Endometrial microvascular endothelial cells (primary cell): Measurements from ENCODE around the gene AOX1. TPM values are rescaled to one million over a fixed set of nuclear protein-coding genes. Genes with fewer than 3 reads are reported as not detected.
"Not testable (repeated sequence)": the region's sequence is repeated elsewhere in the genome, so short reads cannot be mapped to it uniquely, and the experiment has no call there.

ENCODE experiments used
- in situ Hi-C: cut with HindIII; loops from 2 replicates; pipeline ENCODE4 v1.10.0; 2017; ENCODE audit warnings: low sequenced_read_pairs, low pct_unique_long_range_greater_than_20kb; ENCODE audit errors: inconsistent ontology term
- total RNA-seq: library from RNA; depleted of rRNA; stranded (reverse); fragments of >200 nt; gene quantifications from one replicate; pipeline ENCODE4 v1.2.3, GENCODE V29; 2015; ENCODE audit errors: inconsistent ontology term

Gene AOX1
- total RNA-seq = 24.7 TPM

DNA sequence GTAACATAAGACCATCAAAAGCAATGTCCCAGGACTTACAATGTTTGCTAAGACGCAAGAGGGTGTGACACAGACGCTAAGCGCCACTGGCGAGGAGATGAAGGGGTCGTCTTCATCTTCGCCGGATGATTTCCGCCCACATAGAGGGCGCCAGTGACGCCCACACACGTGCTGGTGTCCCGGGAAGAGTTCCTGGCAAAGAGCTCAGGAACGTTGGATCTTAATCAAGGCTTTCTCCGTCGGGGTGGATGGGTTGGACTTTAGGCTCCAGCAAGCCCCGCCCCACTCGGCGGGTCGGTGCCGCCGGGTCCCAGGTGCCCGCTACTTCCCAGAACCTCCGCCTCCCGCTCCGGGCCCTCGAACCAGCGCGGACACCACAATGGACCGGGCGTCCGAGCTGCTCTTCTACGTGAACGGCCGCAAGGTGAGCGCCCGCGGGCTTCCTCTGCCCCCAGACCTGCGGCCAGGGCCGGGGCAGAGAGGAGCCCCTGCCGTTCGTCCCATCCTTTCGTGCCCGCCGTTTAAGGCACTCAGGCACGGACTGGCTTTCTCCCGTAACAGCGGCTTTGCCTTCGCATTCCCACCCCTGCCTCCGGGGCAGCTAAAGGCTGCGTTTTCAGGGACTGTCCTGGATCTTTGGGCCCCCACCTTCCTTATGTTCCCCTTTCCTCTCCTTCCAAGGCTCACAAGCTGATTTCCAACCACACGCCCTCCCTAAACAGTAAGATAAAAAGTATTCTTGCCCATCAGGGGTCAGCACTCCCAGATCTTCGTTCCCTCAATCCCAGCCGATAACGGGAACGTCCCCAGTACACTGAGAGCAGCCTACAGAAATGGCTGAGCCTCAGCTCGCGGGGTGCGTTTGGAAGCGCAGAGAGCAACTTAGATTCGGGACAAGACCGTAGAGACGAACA is at the start of gene AOX1:
TSS of gene AOX1 (plus strand) at position 285 of the 914 bp plus-strand sequence. CDS start at position 380, 95 bp downstream.
- in situ Hi-C loops = no loop called here

- in situ Hi-C loops = no loop called here
Measured at GRCh38 chr2:200538139-200538538, 47.7 kb upstream of the AOX1 start.

- in situ Hi-C loops = no loop called here
Measured at GRCh38 chr2:200540793-200541192, 45.0 kb upstream of the AOX1 start.

- in situ Hi-C loops = not testable (repeated sequence)
Measured at GRCh38 chr2:200566596-200566995, 19.2 kb upstream of the AOX1 start.

DNA sequence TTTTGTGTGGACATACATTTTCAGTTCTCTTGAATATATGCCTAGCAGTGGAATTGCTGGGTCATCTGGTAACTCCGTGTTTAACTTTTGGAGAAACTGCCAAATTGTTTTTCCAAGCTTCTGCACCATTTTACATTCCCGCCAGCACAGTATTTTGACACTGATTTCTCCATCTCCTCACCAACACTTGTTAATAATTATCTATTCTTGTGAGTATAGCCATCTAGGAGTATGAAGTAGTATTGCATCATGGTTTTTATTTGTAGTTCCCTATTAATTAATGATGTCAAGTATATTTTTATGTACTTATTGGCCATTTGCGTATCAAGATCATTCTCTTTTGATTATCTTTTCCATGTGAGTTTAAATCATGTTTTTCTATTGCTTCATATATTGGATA is 17.9 kb upstream of the AOX1 start:
- in situ Hi-C loops = no loop called here

GRCh38 chr2:200575957-200576356 is 9.9 kb upstream of the AOX1 start:
- in situ Hi-C loops = no loop called here

GRCh38 chr2:200577027-200577426 is 8.8 kb upstream of the AOX1 start:
- in situ Hi-C loops = no loop called here

GRCh38 chr2:200578778-200579177 is 7.0 kb upstream of the AOX1 start:
- in situ Hi-C loops = no loop called here

DNA sequence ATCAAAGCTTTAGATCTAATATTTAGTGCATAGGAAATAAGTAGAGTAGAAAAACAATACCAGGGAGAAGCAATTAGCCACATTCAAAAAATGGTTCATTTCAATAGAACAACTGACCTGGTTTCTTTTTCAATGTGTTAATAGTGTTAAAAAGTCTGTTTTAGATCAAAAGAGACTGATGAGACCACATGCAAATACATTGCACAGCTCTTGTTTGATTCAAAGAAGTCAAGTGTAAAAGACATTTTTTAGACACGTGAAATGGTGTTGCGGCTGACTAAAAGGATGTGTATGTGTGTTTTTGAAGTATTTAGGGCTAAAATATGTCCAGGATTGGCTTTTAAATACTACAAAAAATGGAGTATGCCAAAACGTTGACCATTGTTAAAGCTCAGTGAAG is 1.2 kb upstream of the AOX1 start:
- in situ Hi-C loops = no loop called here

- in situ Hi-C loops = no loop called here
Measured at GRCh38 chr2:200585340-200585729, 479 bp upstream of the AOX1 start.

DNA sequence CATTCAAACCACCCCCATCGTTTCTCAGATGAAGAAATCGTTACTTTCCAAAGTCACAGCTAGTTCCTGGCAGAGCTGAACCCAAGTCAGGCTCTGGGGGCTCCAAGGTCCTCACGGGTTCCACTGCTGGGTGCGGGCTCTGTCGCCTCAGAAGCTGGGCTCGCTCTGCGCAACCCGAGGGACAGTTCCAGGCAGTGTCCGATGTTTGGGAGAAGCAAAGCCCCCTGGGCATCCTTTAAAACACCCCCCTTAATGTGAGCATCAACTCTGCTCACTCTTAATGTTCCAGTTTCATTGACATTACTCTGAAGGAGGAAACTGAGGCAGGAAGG is 796 bp downstream of the AOX1 start:
- in situ Hi-C loops = no loop called here

DNA sequence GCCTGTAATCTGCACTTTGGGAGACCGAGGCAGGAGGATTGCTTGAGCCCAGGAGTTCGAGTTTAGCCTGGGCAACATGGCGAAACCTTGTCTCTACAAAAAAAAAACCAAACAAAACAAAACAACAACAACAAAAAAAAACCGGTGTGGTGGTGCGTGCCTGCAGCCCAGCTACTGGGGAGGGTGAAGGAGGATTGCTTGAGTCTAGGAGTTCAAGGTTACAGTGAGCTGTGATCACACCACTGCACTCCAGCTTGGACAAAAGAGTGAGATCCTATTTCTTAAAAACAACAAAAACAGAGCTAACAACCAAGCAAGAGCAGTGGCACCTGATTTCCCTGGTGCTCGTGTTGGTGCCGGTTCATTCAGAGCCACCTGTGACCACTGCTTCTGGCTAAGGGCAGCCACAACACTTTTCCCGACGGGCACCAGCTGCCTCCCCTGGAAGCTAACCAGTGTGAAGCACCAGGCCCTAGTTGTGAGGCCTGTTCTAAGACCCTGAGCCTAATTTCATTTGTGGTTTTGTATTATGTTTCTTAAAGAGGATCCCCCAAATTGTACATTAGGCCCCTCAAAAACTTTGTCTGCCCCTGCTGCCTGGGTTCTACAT is 1.3 kb downstream of the AOX1 start:
- in situ Hi-C loops = no loop called here

GRCh38 chr2:200588076-200588678 is 2.4 kb downstream of the AOX1 start:
- in situ Hi-C loops = no loop called here

DNA sequence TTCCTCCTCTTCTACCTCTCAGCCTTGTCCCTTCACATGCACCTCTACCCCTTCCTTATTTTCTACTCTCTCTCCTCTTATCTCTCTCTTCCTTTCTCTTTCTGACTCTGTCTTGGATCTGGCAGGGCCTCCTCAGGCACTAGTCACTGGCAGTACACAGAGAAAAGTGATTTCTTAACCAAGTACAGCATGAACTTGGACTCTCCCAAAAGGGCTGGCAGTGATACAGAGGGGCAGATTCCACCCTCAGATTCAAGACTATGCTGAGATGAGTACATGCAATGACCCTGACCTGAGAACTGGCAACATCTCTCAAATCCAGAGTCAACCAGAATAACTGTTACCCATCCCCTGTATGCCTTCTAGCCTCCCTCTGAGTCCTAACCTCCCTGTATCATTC is 4.3 kb downstream of the AOX1 start:
- in situ Hi-C loops = no loop called here

GRCh38 chr2:200591308-200591707 is 5.5 kb downstream of the AOX1 start:
- in situ Hi-C loops = no loop called here

- in situ Hi-C loops = no loop called here
Measured at GRCh38 chr2:200592406-200593075, 6.7 kb downstream of the AOX1 start.

- in situ Hi-C loops = no loop called here
Measured at GRCh38 chr2:200593905-200594304, 8.1 kb downstream of the AOX1 start.

DNA sequence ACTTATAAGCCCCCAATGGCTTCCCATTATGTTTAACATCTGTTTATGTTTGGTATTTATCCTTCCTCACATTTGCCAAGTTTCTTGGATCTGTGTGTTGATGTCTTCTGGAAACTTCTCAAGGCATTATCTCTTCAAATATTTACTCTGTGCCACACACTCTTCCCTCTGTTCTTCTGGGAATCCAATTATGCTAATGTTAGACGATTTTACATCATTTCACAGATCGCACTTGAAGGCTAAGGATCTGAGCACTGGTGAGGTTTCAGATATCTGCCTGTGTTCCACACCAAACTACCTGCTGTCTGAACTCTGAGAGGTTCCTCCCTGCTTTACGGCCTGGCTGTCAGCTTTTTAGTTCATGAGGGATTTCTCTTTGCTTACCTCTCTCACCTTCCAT is 10.1 kb downstream of the AOX1 start:
- in situ Hi-C loops = no loop called here

GRCh38 chr2:200596774-200597570 is 11.2 kb downstream of the AOX1 start:
- in situ Hi-C loops = no loop called here
